Colonic mucosa (tissue), 4 donors: ENCODE measurements around the gene CDX2. TPM values are rescaled to one million over a fixed set of nuclear protein-coding genes. Genes with fewer than 3 reads are reported as not detected.
"Not testable (repeated sequence)": the region's sequence is repeated elsewhere in the genome, so short reads cannot be mapped to it uniquely, and the experiment has no call there.

Experiments used
- DNase-seq: peaks from one replicate; pipeline ENCODE4 v3.0.0-alpha.2; 2020
- H3K27ac ChIP-seq: fragments of 200-600 bp; one replicate; pipeline ENCODE4 v1.8.0; 2021
- H3K27me3 ChIP-seq: fragments of 200-600 bp; one replicate; pipeline ENCODE4 v1.8.0; 2021
- H3K36me3 ChIP-seq: fragments of 200-600 bp; one replicate; pipeline ENCODE4 v1.8.0; 2021
- H3K4me1 ChIP-seq: fragments of 200-600 bp; one replicate; pipeline ENCODE4 v1.8.0; 2021; ENCODE audit warnings: mild to moderate bottlenecking
- H3K4me3 ChIP-seq: fragments of 200-600 bp; one replicate; pipeline ENCODE4 v1.8.0; 2021
- H3K9ac ChIP-seq, 2 donors: one replicate each; pipeline ENCODE4 v1.7.0; 2013; ENCODE audit warnings: control low read depth in 2 of 2, low read depth in 2 of 2, low read length in 2 of 2
- H3K9me3 ChIP-seq: fragments of 200-600 bp; one replicate; pipeline ENCODE4 v1.8.0; 2021
- intact Hi-C: fragments of 100-400 bp; cut with DNase I; formaldehyde crosslinking; loops from one replicate; pipeline ENCODE4 v1.14.1; 2022
- total RNA-seq, 2 donors: library from RNA; stranded (reverse); fragmentation: NEBNext Ultra II Directional in 1 of 2; extraction: Animal tissue kit (Norgen Biotek cat#: 25700) in 1 of 2; gene quantifications; one replicate each; pipeline ENCODE4 v1.2.1, GENCODE V29; 2021
- TF ChIP-seq, protein P1 (sequence below): fragments of 200-600 bp; IDR thresholded peaks from one replicate; pipeline ENCODE4 v1.8.0; 2022; ENCODE audit warnings: antibody characterized with exemption, mild to moderate bottlenecking
- donor health status: healthy.
- donor health status: DM: no; HTN: no; CAD: no.
- donor health status: DM: no; HTN: no; CAD: no.

The CDX2 gene
- total RNA-seq, 2 donors from 2014 or later = 271 to 391 TPM

GRCh38 chr13:28010046-28010445 is 40.9 kb upstream of the CDX2 start:
- H3K9ac ChIP-seq = no peak overlapping the region
- no peaks in the 10 kb centered on the region for H3K36me3 ChIP-seq
- no peak for DNase-seq
- no peak overlapping the region for H3K27ac ChIP-seq
- TF ChIP-seq, protein P1, sequence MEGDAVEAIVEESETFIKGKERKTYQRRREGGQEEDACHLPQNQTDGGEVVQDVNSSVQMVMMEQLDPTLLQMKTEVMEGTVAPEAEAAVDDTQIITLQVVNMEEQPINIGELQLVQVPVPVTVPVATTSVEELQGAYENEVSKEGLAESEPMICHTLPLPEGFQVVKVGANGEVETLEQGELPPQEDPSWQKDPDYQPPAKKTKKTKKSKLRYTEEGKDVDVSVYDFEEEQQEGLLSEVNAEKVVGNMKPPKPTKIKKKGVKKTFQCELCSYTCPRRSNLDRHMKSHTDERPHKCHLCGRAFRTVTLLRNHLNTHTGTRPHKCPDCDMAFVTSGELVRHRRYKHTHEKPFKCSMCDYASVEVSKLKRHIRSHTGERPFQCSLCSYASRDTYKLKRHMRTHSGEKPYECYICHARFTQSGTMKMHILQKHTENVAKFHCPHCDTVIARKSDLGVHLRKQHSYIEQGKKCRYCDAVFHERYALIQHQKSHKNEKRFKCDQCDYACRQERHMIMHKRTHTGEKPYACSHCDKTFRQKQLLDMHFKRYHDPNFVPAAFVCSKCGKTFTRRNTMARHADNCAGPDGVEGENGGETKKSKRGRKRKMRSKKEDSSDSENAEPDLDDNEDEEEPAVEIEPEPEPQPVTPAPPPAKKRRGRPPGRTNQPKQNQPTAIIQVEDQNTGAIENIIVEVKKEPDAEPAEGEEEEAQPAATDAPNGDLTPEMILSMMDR = no peak
- intact Hi-C loops = no loop called here
- no peak overlapping the region for H3K4me3 ChIP-seq
- no peaks in the 10 kb centered on the region for H3K4me1 ChIP-seq
- H3K27me3 ChIP-seq = no peaks in the 10 kb centered on the region
- no peaks in the 10 kb centered on the region for H3K9me3 ChIP-seq

DNA sequence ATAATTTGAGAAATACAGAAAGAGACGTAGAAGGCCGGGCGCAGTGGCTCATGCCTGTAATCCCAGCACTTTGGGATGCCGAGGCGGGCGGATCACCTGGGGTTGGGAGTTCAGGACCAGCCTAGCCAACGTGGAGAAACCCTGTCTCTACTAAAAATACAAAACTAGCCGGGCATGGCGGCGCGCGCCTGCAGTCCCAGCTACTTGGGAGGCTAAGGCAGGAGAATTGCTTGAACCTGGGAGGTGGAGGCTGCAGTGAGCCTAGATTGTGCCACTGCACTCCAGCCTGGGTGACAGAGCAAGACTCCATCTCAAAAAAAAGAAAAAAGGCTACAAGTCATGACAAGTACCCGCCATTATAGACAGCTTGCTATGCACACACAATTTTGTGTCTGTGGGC is 35.9 kb upstream of the CDX2 start:
- H3K4me1 ChIP-seq, H3K27ac ChIP-seq, H3K27me3 ChIP-seq, intact Hi-C loops, H3K4me3 ChIP-seq, H3K36me3 ChIP-seq, H3K9ac ChIP-seq, DNase-seq, H3K9me3 ChIP-seq: not testable (repeated sequence)

- intact Hi-C loops = no loop called here
- no peaks in the 10 kb centered on the region for H3K4me1 ChIP-seq
- no peaks in the 10 kb centered on the region for H3K27me3 ChIP-seq
- no peaks in the 10 kb centered on the region for H3K9me3 ChIP-seq
- H3K36me3 ChIP-seq = no peaks in the 10 kb centered on the region
- TF ChIP-seq, protein P1 = no peak
- no peak overlapping the region for H3K27ac ChIP-seq
- no peak overlapping the region for H3K4me3 ChIP-seq
- H3K9ac ChIP-seq = no peak overlapping the region
- DNase-seq = no peak
Measured at GRCh38 chr13:28002886-28003698, 34.0 kb upstream of the CDX2 start.

GRCh38 chr13:28001837-28002473 is 32.8 kb upstream of the CDX2 start:
- no peak overlapping the region for H3K9ac ChIP-seq
- no peaks in the 10 kb centered on the region for H3K4me1 ChIP-seq
- H3K4me3 ChIP-seq = no peak overlapping the region
- H3K27ac ChIP-seq = no peak overlapping the region
- H3K27me3 ChIP-seq = no peaks in the 10 kb centered on the region
- DNase-seq = no peak
- intact Hi-C loops = no loop called here
- TF ChIP-seq, protein P1 = no peak
- no peaks in the 10 kb centered on the region for H3K9me3 ChIP-seq
- no peaks in the 10 kb centered on the region for H3K36me3 ChIP-seq

- Histone ChIP-seq H3K27me3 (no peaks in the 10 kb centered on the region), H3K4me1 (no peaks in the 10 kb centered on the region), H3K27ac (no peak overlapping the region), H3K36me3 (no peaks in the 10 kb centered on the region), H3K4me3 (no peak overlapping the region), H3K9ac (no peak overlapping the region), H3K9me3 (no peaks in the 10 kb centered on the region)
- TF ChIP-seq, protein P1 = no peak
- intact Hi-C loops = no loop called here
- no peak for DNase-seq
Measured at GRCh38 chr13:28001049-28001448, 31.9 kb upstream of the CDX2 start.

DNA sequence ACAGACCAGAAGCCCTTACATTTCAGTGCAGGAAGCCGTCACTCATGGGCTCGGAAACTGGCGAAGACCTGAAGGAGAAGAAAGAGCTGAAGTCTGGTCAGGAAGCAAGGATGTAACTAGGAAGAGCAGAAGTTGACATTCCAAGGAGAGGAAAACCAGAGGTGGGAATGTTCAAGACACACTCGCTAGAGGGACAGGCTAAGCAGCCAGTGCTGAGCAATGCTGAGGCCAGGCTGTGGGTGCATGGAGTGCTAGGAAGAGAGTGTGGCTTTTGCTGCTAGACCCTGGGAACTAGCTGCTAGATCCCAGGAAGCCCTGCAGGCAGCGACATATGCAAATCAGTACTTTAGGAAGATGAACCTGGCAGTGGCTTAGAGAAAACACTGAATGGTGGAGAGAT is 31.5 kb upstream of the CDX2 start:
- TF ChIP-seq, protein P1 = no peak
- Histone ChIP-seq H3K9ac (no peak overlapping the region), H3K36me3 (no peaks in the 10 kb centered on the region), H3K9me3 (no peaks in the 10 kb centered on the region), H3K4me3 (no peak overlapping the region), H3K4me1 (no peaks in the 10 kb centered on the region), H3K27ac (no peak overlapping the region), H3K27me3 (no peaks in the 10 kb centered on the region)
- no peak for DNase-seq
- intact Hi-C loops = no loop called here
